HUES6 (cell line): ENCODE measurements around the gene COL6A1.

ENCODE experiments used
- H3K27ac ChIP-seq: 2 replicates; pipeline ENCODE4 v1.7.0; 2013; ENCODE audit warnings: low read depth, mild to moderate bottlenecking, low read length, inconsistent platforms
- H3K27me3 ChIP-seq: 2 replicates; pipeline ENCODE4 v1.6.1; 2013; ENCODE audit warnings: low read length; ENCODE audit not compliant: control insufficient read depth, insufficient read depth
- H3K36me3 ChIP-seq: 2 replicates; pipeline ENCODE4 v1.6.1; 2013; ENCODE audit warnings: low read length; ENCODE audit not compliant: control insufficient read depth, insufficient read depth
- H3K4me1 ChIP-seq: 2 replicates; pipeline ENCODE4 v1.6.1; 2013; ENCODE audit warnings: low read length; ENCODE audit not compliant: control insufficient read depth, insufficient read depth
- H3K4me3 ChIP-seq: 2 replicates; pipeline ENCODE4 v1.5.1; 2013; ENCODE audit warnings: low read depth, low read length
- H3K9ac ChIP-seq: one replicate; pipeline ENCODE4 v1.6.1; 2013; ENCODE audit warnings: mild to moderate bottlenecking, low read length
- H3K9me3 ChIP-seq: 2 replicates; pipeline ENCODE4 v1.6.1; 2013; ENCODE audit warnings: low read depth, low read length; ENCODE audit not compliant: control insufficient read depth, insufficient read depth

COL6A1 gene

GRCh38 chr21:46012154-46012553 lies 30.6 kb downstream of the COL6A1 start:
- no peaks in the 10 kb centered on the region for H3K4me1 ChIP-seq
- no peaks in the 10 kb centered on the region for H3K36me3 ChIP-seq
- H3K9ac ChIP-seq: no peak overlapping the region
- H3K27me3 ChIP-seq: no peaks in the 10 kb centered on the region
- no peak overlapping the region for H3K4me3 ChIP-seq
- H3K9me3 ChIP-seq: 0 out of 2 replicates have a peak, but pooled peaks cover 4% of the 10 kb centered on the region
- no peak overlapping the region for H3K27ac ChIP-seq

- Histone ChIP-seq H3K27ac (no peak overlapping the region), H3K27me3 (no peaks in the 10 kb centered on the region), H3K9ac (no peak overlapping the region), H3K4me3 (no peak overlapping the region), H3K9me3 (no peaks in the 10 kb centered on the region), H3K36me3 (no peaks in the 10 kb centered on the region), H3K4me1 (no peaks in the 10 kb centered on the region)
These were observed 33.3 kb downstream of the COL6A1 start for GRCh38 chr21:46014828-46015227.

GRCh38 chr21:46017148-46017547 lies 35.6 kb downstream of the COL6A1 start:
- no peaks in the 10 kb centered on the region for H3K36me3 ChIP-seq
- H3K4me1 ChIP-seq: no peaks in the 10 kb centered on the region
- no peak overlapping the region for H3K27ac ChIP-seq
- H3K9me3 ChIP-seq: no peaks in the 10 kb centered on the region
- H3K4me3 ChIP-seq: no peak overlapping the region
- no peak overlapping the region for H3K9ac ChIP-seq
- H3K27me3 ChIP-seq: no peaks in the 10 kb centered on the region

DNA sequence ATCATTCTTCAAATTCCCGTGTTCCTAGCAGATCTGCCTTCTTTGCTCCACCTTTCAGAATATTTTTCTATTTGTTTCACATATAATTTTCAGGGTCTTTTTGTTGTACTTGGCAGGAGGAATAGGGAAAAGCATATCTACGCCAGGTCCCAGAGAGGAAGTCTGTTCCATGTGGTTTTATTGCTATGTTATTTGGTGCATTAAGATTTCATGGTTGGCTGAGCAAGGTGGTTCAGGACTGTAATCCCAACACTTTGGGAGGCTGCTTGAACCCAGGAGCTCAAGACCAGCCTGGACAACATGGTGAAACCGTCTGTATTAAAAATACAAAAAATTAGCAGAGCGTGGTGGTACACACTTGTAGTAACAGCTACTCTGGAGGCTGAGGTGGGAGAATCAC lies 36.1 kb downstream of the COL6A1 start:
- no peaks in the 10 kb centered on the region for H3K27me3 ChIP-seq
- no peak overlapping the region for H3K9ac ChIP-seq
- no peak overlapping the region for H3K27ac ChIP-seq
- H3K4me1 ChIP-seq: no peaks in the 10 kb centered on the region
- H3K4me3 ChIP-seq: no peak overlapping the region
- no peaks in the 10 kb centered on the region for H3K9me3 ChIP-seq
- no peaks in the 10 kb centered on the region for H3K36me3 ChIP-seq

GRCh38 chr21:46018615-46019014 lies 37.0 kb downstream of the COL6A1 start:
- no peaks in the 10 kb centered on the region; the same call in 1 of the 2 replicates for H3K4me1 ChIP-seq
- H3K27ac ChIP-seq: no peak overlapping the region

GRCh38 chr21:46020581-46020980 lies 39.0 kb downstream of the COL6A1 start:
- Histone ChIP-seq H3K27me3 (no peaks in the 10 kb centered on the region), H3K36me3 (no peaks in the 10 kb centered on the region), H3K27ac (no peak overlapping the region), H3K4me1 (peaks cover 4% of the 10 kb centered on the region; the same call in 1 of the 2 replicates), H3K4me3 (no peak overlapping the region), H3K9ac (no peak overlapping the region), H3K9me3 (no peaks in the 10 kb centered on the region)

More at GRCh38 chr21:46018615-46019014, 37.0 kb downstream of the COL6A1 start:
- no peak overlapping the region for H3K9ac ChIP-seq
- no peaks in the 10 kb centered on the region for H3K9me3 ChIP-seq
- no peaks in the 10 kb centered on the region for H3K27me3 ChIP-seq
- H3K36me3 ChIP-seq: no peaks in the 10 kb centered on the region
- no peak overlapping the region for H3K4me3 ChIP-seq

GRCh38 chr21:46021398-46021797 lies 39.8 kb downstream of the COL6A1 start:
- H3K9ac ChIP-seq: no peak overlapping the region
- H3K27ac ChIP-seq: no peak overlapping the region
- no peaks in the 10 kb centered on the region for H3K27me3 ChIP-seq
- H3K36me3 ChIP-seq: no peaks in the 10 kb centered on the region
- no peak overlapping the region for H3K4me3 ChIP-seq
- peaks cover 4% of the 10 kb centered on the region; the same call in 1 of the 2 replicates for H3K4me1 ChIP-seq
- H3K9me3 ChIP-seq: no peaks in the 10 kb centered on the region

- Histone ChIP-seq H3K27ac (no peak overlapping the region), H3K4me3 (no peak overlapping the region), H3K9me3 (no peaks in the 10 kb centered on the region), H3K9ac (no peak overlapping the region), H3K36me3 (no peaks in the 10 kb centered on the region), H3K27me3 (no peaks in the 10 kb centered on the region), H3K4me1 (peaks cover 4% of the 10 kb centered on the region; the same call in 1 of the 2 replicates)
These were observed 40.5 kb downstream of the COL6A1 start for GRCh38 chr21:46021978-46022544.

GRCh38 chr21:46022551-46023525 lies 41.3 kb downstream of the COL6A1 start:
- Histone ChIP-seq H3K4me3 (no peak overlapping the region), H3K27me3 (no peaks in the 10 kb centered on the region), H3K4me1 (peaks cover 4% of the 10 kb centered on the region; the same call in 1 of the 2 replicates), H3K36me3 (no peaks in the 10 kb centered on the region), H3K9ac (no peak overlapping the region), H3K27ac (no peak overlapping the region), H3K9me3 (no peaks in the 10 kb centered on the region)

DNA sequence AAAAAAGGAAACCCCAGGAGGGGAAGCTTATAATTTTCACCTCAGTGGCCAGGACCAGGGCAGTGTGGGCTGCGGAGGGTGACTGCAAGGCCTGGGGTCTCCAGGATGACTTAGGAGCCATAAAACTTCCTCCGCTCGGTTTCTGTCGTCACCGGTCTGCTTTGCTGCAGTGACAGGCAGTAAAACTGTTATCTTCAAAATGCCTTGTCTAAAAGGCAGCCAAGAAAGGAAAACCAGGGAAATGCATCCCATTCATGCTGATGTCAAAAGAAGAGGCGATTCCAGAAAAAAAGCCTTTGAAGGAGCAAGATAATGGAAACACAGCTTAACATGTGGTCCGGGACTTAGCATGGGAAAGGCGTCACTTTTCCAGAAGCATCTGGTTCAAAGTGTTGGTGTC lies 42.0 kb downstream of the COL6A1 start:
- Histone ChIP-seq H3K27ac (no peak overlapping the region), H3K27me3 (no peaks in the 10 kb centered on the region), H3K9ac (no peak overlapping the region), H3K4me1 (peaks cover 4% of the 10 kb centered on the region; the same call in 1 of the 2 replicates), H3K36me3 (no peaks in the 10 kb centered on the region), H3K9me3 (no peaks in the 10 kb centered on the region), H3K4me3 (no peak overlapping the region)

- Histone ChIP-seq H3K27ac (peak overlapping the region; percentile 10; the same call in 1 of the 2 replicates), H3K9me3 (0 out of 2 replicates have a peak, but pooled peaks cover under 1% of the 10 kb centered on the region), H3K27me3 (no peaks in the 10 kb centered on the region), H3K36me3 (no peaks in the 10 kb centered on the region), H3K4me1 (peaks cover 4% of the 10 kb centered on the region; the same call in 1 of the 2 replicates), H3K9ac (no peak overlapping the region), H3K4me3 (no peak overlapping the region)
These were observed 42.6 kb downstream of the COL6A1 start for GRCh38 chr21:46024141-46024540.
